HL-60 (cell line): ENCODE measurements around the gene ALDH1A2.
A peak's percentile ranks its signal among the peaks of the same experiment; 100 is the strongest.

ENCODE experiments used
- DNase-seq, 2 experiments: peaks; one replicate each; pipeline ENCODE4 v3.0.0-alpha.2; 2010 to 2020; ENCODE audit warnings: low read depth in 1 of 2, low spot score in 1 of 2
- H3K27ac ChIP-seq: fragments of 250-450 bp; sonication (Bioruptor Pico); replicated peaks from 2 replicates; pipeline ENCODE4 v1.5.1; 2020; ENCODE audit warnings: mild to moderate bottlenecking, moderate library complexity
- H3K27me3 ChIP-seq: fragments of 250-450 bp; sonication (Bioruptor Pico); 2 replicates; pipeline ENCODE4 v1.5.1; 2021; ENCODE audit warnings: mild to moderate bottlenecking, moderate library complexity; ENCODE audit not compliant: insufficient read depth, poor library complexity, severe bottlenecking
- H3K4me3 ChIP-seq: replicated peaks from 2 replicates; pipeline ENCODE4 v1.5.1; 2011; ENCODE audit warnings: mild to moderate bottlenecking, control low read depth, low read length; ENCODE audit not compliant: insufficient read depth
- GABPA ChIP-seq: IDR thresholded peaks from 2 replicates; pipeline ENCODE4 v1.6.1; 2012; ENCODE audit warnings: low read depth
- POLR2AphosphoS5 ChIP-seq: IDR thresholded peaks from 2 replicates; pipeline ENCODE4 v1.6.1; 2012; ENCODE audit warnings: low read depth
- REST ChIP-seq: IDR thresholded peaks from 2 replicates; pipeline ENCODE4 v1.6.1; 2012; ENCODE audit warnings: low read depth; ENCODE audit not compliant: insufficient replicate concordance
- SPI1 ChIP-seq: IDR thresholded peaks from 2 replicates; pipeline ENCODE4 v1.6.1; 2012; ENCODE audit warnings: low read depth, mild to moderate bottlenecking, borderline replicate concordance
- TF ChIP-seq, protein P1 (sequence below): IDR thresholded peaks from one replicate; pipeline ENCODE4 v1.5.1; 2011; ENCODE audit warnings: low read length, control low read depth, inconsistent platforms; ENCODE audit not compliant: insufficient read depth

Gene ALDH1A2

DNA sequence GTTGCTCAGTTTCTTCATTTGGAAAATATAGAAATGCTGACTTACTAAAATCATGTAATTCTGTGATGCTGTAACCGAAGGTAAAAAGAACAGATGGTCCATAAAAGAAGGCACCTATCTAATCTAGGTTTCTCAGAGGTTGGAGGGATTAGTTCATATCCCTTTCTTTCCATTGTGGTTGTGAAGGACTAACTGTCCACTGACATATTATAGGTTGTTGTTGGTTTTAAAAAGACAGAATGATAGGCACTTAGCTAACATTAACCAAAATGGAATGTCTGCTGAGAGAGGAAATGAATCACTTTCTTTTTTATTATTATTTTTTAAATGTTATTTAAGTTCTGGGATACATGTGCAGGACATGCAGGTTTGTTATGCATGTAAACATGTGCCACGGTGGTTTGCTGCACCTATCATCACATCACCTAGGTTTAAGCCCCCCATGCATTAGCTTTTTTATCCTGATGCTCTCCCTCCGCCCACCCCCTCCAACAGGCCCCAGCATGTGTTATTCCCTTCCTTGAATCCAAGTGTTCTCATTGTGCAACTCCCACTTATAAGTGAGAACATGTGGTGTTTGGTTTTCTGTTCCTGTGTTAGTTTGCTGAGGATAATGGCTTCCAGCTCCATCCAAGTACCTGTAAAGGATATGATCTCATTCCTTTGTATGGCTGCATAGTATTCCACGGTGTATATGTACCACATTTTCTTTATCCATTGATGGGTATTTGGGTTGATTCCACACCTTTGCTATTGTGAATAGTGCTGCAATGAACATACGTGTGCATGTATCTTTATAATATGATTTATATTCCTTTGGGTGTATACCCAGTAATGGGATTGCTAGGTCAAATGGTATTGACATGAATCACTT is 45.8 kb downstream of the ALDH1A2 start:
- Histone ChIP-seq H3K27ac (no peak overlapping the region), H3K4me3 (no peak overlapping the region), H3K27me3 (no peaks in the 10 kb centered on the region)
- TF ChIP-seq REST, result no peak
- TF ChIP-seq, protein P1, sequence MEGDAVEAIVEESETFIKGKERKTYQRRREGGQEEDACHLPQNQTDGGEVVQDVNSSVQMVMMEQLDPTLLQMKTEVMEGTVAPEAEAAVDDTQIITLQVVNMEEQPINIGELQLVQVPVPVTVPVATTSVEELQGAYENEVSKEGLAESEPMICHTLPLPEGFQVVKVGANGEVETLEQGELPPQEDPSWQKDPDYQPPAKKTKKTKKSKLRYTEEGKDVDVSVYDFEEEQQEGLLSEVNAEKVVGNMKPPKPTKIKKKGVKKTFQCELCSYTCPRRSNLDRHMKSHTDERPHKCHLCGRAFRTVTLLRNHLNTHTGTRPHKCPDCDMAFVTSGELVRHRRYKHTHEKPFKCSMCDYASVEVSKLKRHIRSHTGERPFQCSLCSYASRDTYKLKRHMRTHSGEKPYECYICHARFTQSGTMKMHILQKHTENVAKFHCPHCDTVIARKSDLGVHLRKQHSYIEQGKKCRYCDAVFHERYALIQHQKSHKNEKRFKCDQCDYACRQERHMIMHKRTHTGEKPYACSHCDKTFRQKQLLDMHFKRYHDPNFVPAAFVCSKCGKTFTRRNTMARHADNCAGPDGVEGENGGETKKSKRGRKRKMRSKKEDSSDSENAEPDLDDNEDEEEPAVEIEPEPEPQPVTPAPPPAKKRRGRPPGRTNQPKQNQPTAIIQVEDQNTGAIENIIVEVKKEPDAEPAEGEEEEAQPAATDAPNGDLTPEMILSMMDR, result no peak
- TF ChIP-seq GABPA, result no peak
- no peak for TF ChIP-seq POLR2AphosphoS5
- TF ChIP-seq SPI1, result no peak
- DNase-seq, result no peak

- no peak for DNase-seq
- no peak overlapping the region for H3K27ac ChIP-seq
- no peaks in the 10 kb centered on the region for H3K27me3 ChIP-seq
- H3K4me3 ChIP-seq, result no peak overlapping the region
- TF ChIP-seq, protein P1, result no peak
- TF ChIP-seq SPI1, result no peak
- TF ChIP-seq REST, result no peak
- TF ChIP-seq POLR2AphosphoS5, result no peak
- TF ChIP-seq GABPA, result no peak
These were observed 47.6 kb downstream of the ALDH1A2 start for GRCh38 chr15:58017869-58018268.

DNA sequence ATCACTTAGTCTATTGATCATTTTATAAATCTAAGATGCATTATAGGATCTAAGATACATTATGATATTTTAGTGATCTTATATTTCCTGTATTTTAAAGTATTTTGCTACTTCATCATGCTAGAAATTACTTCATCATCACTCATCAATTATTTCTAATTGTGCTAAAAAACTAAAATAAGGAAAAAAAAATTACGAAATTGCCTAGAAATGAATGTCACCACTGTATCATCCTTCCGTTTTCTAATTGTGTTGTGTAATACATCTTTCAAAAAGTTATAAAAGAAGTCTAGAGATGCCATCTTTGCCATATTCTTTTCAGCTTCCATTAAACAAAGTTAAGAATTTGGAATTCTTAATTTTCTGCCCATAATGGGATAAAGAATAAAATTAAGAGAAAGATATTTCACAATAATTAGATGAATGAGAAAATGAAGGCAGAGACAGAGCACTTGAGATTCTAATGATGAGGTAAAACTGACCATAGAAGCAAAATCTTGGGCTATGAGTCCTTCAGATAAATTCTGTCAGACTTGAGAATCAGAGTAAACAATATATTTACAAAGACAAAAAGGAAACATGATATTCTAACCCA is 48.8 kb downstream of the ALDH1A2 start:
- peak in 1 of 2 experiments; percentile 45 for DNase-seq
- TF ChIP-seq SPI1, result no peak
- TF ChIP-seq REST, result no peak
- TF ChIP-seq, protein P1, result no peak
- Histone ChIP-seq H3K27ac (no peak overlapping the region), H3K27me3 (no peaks in the 10 kb centered on the region), H3K4me3 (no peak overlapping the region)
